ENCODE measurements around the gene WIPF2. TPM values are rescaled to one million over a fixed set of nuclear protein-coding genes. Genes with fewer than 3 reads are reported as not detected.

The WIPF2 gene
- total RNA-seq, 2 donors from 2014 or later: 22.5 to 25.3 TPM

DNA sequence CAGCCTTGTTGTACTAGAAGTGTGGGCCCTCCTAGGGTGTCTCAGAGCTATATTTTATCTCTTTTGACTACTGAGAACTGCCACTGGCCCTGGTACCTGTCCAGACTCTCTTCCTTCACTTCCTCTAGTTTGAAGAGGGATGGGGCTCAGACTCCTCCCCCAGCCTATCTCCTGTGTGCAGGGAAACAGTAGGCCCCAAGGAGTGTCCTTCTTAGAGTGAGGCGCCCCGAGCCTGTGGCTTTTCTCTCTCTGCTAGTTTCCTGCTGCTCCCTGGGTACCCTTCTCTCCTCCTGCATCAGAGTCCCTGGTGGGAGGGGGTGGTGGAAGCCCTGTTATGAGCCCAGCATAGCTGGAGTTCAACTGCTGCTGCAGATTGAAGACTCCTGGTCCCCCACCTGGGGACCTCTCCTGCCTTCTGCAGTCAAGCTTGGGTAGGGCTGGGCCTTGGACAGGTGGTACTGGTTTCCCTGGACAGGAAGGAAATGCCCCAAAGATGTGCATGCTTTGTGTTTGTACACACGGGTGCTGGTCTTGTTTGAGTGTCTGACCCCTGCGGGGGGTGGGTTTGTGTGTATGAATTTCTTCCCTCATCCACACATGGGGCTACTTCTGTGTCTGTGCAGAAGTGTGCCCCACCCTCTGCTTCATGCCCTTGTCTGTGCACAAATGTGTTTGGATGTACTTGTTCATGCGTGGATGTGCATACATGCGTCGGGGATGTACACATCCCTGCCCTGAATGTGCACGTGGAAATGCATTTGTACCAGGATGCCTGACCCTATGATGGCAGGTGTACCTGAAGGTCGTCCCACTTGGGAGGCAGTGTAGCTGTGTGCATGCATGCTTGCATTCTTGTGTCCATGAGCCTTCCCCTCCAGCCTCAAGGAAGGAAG is 96.8 kb downstream of the WIPF2 start:
- H3K36me3 ChIP-seq (ENCODE audit: control insufficient read depth, insufficient read depth, low read length): no peaks in the 10 kb centered on the region
- H3K27me3 ChIP-seq (ENCODE audit: control insufficient read depth, insufficient read depth, low read length, poor library complexity, severe bottlenecking): peaks cover 5% of the 10 kb centered on the region
- 74 to 84% methylated on average over 4 to 9 of the region's 9 CpGs for WGBS, 2 experiments (ENCODE audit: insufficient coverage in 1 of 2, insufficient read length in 1 of 2)
- Mint-ChIP-seq H3K27me3 (ENCODE audit: insufficient read depth) (peaks cover 23% of the 10 kb centered on the region), H3K4me3 (peak overlapping the region; percentile 62), H3K36me3 (ENCODE audit: low read depth) (no peaks in the 10 kb centered on the region), H3K4me1 (peaks cover 43% of the 10 kb centered on the region), H3K27ac (no peak overlapping the region), H3K9me3 (no peaks in the 10 kb centered on the region)
- H3K9me3 ChIP-seq (ENCODE audit: control insufficient read depth, low read length): no peaks in the 10 kb centered on the region
- H3K4me1 ChIP-seq (ENCODE audit: control insufficient read depth, insufficient read depth, low read length): peaks cover 8% of the 10 kb centered on the region
- TF ChIP-seq, protein P1, sequence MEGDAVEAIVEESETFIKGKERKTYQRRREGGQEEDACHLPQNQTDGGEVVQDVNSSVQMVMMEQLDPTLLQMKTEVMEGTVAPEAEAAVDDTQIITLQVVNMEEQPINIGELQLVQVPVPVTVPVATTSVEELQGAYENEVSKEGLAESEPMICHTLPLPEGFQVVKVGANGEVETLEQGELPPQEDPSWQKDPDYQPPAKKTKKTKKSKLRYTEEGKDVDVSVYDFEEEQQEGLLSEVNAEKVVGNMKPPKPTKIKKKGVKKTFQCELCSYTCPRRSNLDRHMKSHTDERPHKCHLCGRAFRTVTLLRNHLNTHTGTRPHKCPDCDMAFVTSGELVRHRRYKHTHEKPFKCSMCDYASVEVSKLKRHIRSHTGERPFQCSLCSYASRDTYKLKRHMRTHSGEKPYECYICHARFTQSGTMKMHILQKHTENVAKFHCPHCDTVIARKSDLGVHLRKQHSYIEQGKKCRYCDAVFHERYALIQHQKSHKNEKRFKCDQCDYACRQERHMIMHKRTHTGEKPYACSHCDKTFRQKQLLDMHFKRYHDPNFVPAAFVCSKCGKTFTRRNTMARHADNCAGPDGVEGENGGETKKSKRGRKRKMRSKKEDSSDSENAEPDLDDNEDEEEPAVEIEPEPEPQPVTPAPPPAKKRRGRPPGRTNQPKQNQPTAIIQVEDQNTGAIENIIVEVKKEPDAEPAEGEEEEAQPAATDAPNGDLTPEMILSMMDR (conservative IDR thresholded peaks at IDR 0.05): no peak
- no peak overlapping the region for H3K27ac ChIP-seq (ENCODE audit: low read depth, low read length)
- peak; percentile 62 for DNase-seq
- H3K9ac ChIP-seq (ENCODE audit: extremely low read depth, low read length, poor library complexity, severe bottlenecking): no peak overlapping the region
- no peak overlapping the region for H3K4me3 ChIP-seq (ENCODE audit: low read length)

DNA sequence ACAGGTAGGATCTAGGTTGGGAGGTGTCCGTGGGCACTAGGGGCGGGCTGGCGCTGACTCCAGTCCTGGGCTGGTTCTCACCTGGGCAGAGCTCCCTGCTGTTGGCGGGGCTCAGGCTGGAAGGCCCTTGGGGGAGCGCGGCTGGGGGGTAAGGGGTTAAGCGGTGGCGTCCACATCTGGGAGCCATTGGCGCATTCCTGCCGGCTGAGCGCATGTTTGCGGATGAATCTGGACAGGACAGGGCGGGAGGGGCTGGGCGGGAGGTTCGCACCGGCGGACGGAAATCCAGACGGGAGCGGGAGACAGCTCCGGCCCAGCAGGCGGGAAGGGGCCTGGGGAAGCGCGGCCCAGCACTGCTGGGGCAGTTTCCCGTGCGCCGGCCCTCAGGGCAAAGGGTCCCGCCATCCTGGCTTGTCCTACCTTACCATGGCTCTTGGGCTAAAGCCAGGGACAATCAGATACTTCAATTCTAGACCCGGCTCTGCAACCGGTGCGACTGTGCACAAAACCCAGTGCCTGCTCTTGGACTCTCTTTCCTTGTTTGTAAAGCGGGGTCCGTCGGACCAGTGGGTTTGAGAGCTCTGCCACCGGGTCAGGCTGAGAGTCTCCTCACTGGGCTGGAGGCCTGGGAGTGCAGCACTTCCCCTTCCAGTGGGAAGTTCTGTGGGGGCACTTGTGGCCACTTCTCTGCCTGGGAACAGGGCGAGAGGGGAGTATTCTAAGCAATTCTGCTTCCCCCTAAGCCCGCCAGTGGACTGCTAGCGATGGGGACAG is 97.7 kb downstream of the WIPF2 start:
- TF ChIP-seq, protein P1 (conservative IDR thresholded peaks at IDR 0.05): peak; percentile 25
- H3K4me3 Mint-ChIP-seq: peak overlapping the region; percentile 62
- no peaks in the 10 kb centered on the region for H3K36me3 Mint-ChIP-seq (ENCODE audit: low read depth)
- H3K27me3 Mint-ChIP-seq (ENCODE audit: insufficient read depth): peaks cover 23% of the 10 kb centered on the region
- WGBS, 2 experiments (ENCODE audit: insufficient coverage in 1 of 2, insufficient read length in 1 of 2): 13 to 19% methylated on average over 21 to 38 of the region's 38 CpGs
- peak overlapping the region; percentile 68 for H3K27ac Mint-ChIP-seq
- Histone ChIP-seq H3K9ac (ENCODE audit: extremely low read depth, low read length, poor library complexity, severe bottlenecking) (peak overlapping the region; percentile 49), H3K4me3 (ENCODE audit: low read length) (peak overlapping the region; percentile 79), H3K4me1 (ENCODE audit: control insufficient read depth, insufficient read depth, low read length) (peaks cover 5% of the 10 kb centered on the region), H3K27me3 (ENCODE audit: control insufficient read depth, insufficient read depth, low read length, poor library complexity, severe bottlenecking) (peaks cover 5% of the 10 kb centered on the region), H3K36me3 (ENCODE audit: control insufficient read depth, insufficient read depth, low read length) (no peaks in the 10 kb centered on the region), H3K27ac (ENCODE audit: low read depth, low read length) (peak overlapping the region; percentile 76), H3K9me3 (ENCODE audit: control insufficient read depth, low read length) (no peaks in the 10 kb centered on the region)
- DNase-seq: peak; percentile 92
- no peaks in the 10 kb centered on the region for H3K9me3 Mint-ChIP-seq
- peaks cover 37% of the 10 kb centered on the region for H3K4me1 Mint-ChIP-seq

DNA sequence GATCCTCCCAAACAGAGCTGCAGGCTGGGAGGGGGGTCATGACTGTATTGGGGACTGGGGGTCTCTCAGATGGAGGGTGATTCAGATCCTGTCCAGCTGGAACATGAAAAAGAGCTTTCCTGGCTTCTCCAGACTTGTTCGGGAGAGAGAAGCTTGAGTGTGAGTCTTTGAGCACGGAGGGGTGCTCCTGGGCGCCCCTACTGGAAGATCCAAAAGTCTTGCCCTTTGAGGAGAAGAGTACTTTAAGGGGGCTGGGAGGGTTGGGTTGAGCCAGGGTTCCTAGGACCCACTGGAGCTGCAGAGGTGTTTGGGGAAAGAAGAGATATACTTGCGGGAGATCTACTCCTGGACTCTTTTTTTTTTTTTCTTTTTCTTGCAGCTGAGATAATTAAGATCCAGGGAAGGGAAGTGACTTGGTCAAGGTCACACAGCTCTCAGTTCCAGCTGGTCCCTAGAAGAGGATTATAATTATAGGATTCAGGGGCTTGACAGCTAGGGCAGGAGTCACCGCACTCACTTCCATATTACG is 98.3 kb downstream of the WIPF2 start:
- Mint-ChIP-seq H3K27me3 (ENCODE audit: insufficient read depth) (peaks cover 20% of the 10 kb centered on the region), H3K4me3 (peak overlapping the region; percentile 62), H3K9me3 (no peaks in the 10 kb centered on the region), H3K36me3 (ENCODE audit: low read depth) (no peaks in the 10 kb centered on the region), H3K27ac (peak overlapping the region; percentile 68), H3K4me1 (peaks cover 37% of the 10 kb centered on the region)
- Histone ChIP-seq H3K4me3 (ENCODE audit: low read length) (peak overlapping the region; percentile 79), H3K36me3 (ENCODE audit: control insufficient read depth, insufficient read depth, low read length) (no peaks in the 10 kb centered on the region), H3K27ac (ENCODE audit: low read depth, low read length) (peak overlapping the region; percentile 76), H3K9ac (ENCODE audit: extremely low read depth, low read length, poor library complexity, severe bottlenecking) (peak overlapping the region; percentile 49), H3K27me3 (ENCODE audit: control insufficient read depth, insufficient read depth, low read length, poor library complexity, severe bottlenecking) (peaks cover 5% of the 10 kb centered on the region), H3K4me1 (ENCODE audit: control insufficient read depth, insufficient read depth, low read length) (peaks cover 9% of the 10 kb centered on the region), H3K9me3 (ENCODE audit: control insufficient read depth, low read length) (no peaks in the 10 kb centered on the region)
- DNase-seq: peak; percentile 93
- TF ChIP-seq, protein P1 (conservative IDR thresholded peaks at IDR 0.05): peak; percentile 71
- 13 to 33% methylated on average over 4 to 6 of the region's 6 CpGs for WGBS, 2 experiments (ENCODE audit: insufficient coverage in 1 of 2, insufficient read length in 1 of 2)
